ENCODE measurements around the gene MAGT1. TPM values are rescaled to one million over a fixed set of nuclear protein-coding genes. Genes with fewer than 3 reads are reported as not detected.
A peak's percentile ranks its signal among the peaks of the same experiment; 100 is the strongest.
"Not testable (repeated sequence)": the region's sequence is repeated elsewhere in the genome, so short reads cannot be mapped to it uniquely, and the experiment has no call there.

Gene MAGT1
- total RNA-seq = 10 to 100 TPM in 7 of 8 experiments, 1 to 10 TPM in 1; 8.0 to 84.0 (median 23.2) TPM

DNA sequence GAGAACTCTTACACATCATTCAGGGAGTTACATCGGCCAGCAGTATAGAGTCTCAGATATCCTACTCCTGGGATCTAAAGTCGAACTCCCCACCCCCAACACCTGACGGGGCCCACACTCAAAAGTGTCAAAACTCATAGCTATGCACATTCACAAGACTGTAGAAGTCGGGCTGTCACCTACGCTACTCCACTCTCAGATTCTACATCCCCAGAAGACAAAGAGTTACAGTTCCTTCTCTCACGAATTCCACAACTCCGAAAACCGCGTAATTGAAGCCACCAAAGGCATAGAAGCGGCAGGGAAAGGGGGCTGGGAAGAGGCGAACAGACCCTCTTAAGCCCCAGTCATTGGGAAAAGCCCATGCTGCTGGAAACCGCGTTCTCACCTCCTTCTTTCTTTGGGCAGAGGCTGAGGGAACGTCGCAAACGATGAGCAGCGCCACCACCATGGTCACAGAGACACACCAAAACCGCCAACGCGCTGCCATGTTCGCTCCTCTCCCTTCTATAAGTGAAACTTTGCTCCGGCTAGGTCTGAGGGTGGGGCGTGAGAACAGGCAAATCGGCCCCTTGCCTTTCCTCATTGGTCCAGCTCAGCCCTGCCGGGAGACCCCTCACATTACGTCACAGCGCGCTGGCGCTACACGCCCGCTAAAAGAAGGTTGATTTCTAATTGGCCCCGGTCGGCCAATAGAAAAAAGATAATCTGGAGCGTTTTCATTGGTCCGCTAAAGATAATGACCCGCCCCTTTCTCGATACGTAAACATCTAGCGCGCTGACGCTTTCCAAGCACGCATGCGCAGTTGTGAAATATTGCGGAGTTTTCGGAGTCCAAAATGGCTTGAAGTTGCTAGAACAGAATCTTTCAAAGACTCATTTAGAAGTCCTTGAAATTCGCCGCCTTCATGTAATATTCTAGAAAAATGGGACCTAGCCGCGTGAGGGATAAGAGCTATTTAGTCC is at the start of gene MAGT1:
TSS of gene MAGT1 (minus strand) at position 515 of the 966 bp plus-strand sequence. CDS start at position 490, 25 bp downstream.
- in situ Hi-C loops (cut with MboI; ENCODE audit: low pct_unique_long_range_greater_than_20kb in 2 of 9, low sequenced_read_pairs in 9 of 9, unreplicated experiment in 9 of 9) = no loop called here
- peak; percentile 85 to 98 (median 96) for ATAC-seq (replicated peaks in 6 of 8)
- Histone ChIP-seq H3K27ac (peak within 1 kb of the TSS; percentile 57 to 77), H3K4me3 (peak within 1 kb of the TSS; percentile 47 to 70 (median 51)), H3K4me1 (replicated peaks in 1 of 2) (no peaks in the 10 kb centered on the region)
- 0 to 26% (median 2%) methylated on average over 1 to 19 of the region's 49 CpGs; no CpG with 5 or more reads in 3 of the 10 experiments for WGBS, 10 experiments

DNA sequence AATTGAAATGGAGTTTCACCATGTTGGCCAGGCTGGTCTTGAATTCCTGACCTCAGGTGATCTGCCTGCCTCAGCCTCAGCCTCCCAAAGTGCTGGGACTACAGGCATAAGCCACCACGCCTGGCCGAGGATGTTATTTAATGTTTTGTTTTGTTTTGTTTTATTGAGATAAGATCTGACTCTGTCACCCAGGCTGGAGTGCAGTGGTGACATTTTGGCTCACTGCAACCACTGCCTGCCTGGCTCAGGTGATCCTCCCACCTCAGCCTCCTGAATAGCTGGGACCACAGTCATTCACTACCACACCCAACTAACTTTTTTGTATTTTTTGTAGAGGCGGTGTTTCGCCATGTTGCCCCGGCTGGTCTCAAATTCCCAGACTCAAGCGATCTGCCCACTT is 49.8 kb upstream of the MAGT1 start:
- H3K27ac ChIP-seq; ATAC-seq (replicated peaks in 6 of 8); H3K4me1 ChIP-seq (replicated peaks in 1 of 2); H3K4me3 ChIP-seq; in situ Hi-C loops (cut with MboI; ENCODE audit: low pct_unique_long_range_greater_than_20kb in 2 of 9, low sequenced_read_pairs in 9 of 9, unreplicated experiment in 9 of 9): not testable (repeated sequence)
- WGBS, 10 experiments = 60 to 100% (median 100%) methylated on average over 1 to 2 of the region's 6 CpGs; no CpG with 5 or more reads in 7 of the 10 experiments

DNA sequence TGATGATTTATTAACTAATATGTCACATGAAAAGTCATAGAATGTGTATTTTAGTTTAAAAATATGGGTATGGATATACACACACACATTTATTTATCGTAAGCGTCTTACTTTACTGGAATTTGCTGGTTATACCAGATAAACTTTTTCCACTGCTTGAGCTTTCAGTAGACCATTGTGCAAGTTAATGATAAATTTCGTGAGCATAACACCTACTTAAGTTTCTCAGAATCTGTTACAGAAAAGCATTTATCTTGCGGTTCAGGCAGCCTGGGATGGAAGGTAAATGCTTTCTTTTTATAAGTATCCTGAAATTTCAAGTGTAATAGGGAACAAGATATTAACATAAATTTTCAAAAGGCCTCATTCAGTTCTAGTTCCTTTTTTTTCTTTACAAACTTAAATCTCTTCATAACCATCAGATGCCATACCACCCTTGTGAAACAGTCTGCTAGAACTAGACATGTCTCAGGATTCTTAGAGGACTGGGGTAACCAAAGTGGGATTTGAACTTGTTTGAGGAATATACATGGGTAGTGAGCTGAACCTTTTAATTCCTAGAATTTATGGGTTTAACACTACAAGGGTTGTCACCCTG is 42.9 kb upstream of the MAGT1 start:
- Histone ChIP-seq H3K4me3 (no peak overlapping the region), H3K27ac (no peak overlapping the region), H3K4me1 (replicated peaks in 1 of 2) (no peaks in the 10 kb centered on the region)
- WGBS, 10 experiments = 62 to 100% (median 83%) methylated on average over 1 to 4 of the region's 4 CpGs; no CpG with 5 or more reads in 5 of the 10 experiments
- in situ Hi-C loops (cut with MboI; ENCODE audit: low pct_unique_long_range_greater_than_20kb in 2 of 9, low sequenced_read_pairs in 9 of 9, unreplicated experiment in 9 of 9) = no loop called here
- ATAC-seq (replicated peaks in 6 of 8) = no peak

DNA sequence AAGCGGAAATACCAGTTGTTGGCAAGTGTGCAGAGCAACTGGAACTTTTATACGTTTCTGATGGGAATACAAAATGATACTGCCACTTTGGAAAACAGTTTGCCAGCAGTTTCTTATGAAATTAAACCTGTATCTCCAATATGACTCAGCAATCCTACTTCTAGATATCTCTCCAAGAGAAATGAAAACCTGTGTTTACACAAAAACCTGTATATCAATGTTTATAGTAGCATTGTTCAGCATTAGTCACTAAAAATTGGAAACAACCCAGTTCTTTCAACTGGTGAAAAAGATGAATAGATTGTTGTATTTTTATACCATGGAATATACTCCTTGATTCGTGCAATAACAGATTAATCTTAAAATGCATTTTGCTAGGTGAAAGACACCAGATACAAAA is 42.1 kb upstream of the MAGT1 start:
- WGBS, 10 experiments = 22 to 100% (median 83%) methylated on average over 1 to 3 of the region's 3 CpGs; no CpG with 5 or more reads in 1 of the 10 experiments
- Histone ChIP-seq H3K4me1 (replicated peaks in 1 of 2) (no peaks in the 10 kb centered on the region), H3K27ac (no peak overlapping the region), H3K4me3 (no peak overlapping the region)
- ATAC-seq (replicated peaks in 6 of 8) = no peak
- in situ Hi-C loops (cut with MboI; ENCODE audit: low pct_unique_long_range_greater_than_20kb in 2 of 9, low sequenced_read_pairs in 9 of 9, unreplicated experiment in 9 of 9) = no loop called here

DNA sequence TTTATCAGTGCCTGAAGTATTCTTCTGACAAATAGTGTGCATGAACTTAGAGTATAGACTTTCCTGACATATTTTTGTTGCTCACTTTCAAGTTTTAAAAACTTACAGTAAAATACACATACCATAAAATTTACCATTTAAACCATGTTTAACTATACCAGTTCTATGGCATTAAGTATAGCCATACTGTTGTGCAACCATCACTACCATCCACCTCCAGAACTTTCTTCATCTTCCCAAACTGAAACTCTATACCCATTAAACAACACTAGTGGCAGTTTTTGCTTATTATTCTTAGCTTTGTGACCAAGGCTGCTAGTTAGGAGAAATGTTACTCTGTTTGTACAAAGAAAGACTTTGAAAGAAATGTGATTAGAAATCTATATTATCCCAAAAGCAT is 41.1 kb upstream of the MAGT1 start:
- no peak overlapping the region for H3K4me3 ChIP-seq
- in situ Hi-C loops (cut with MboI; ENCODE audit: low pct_unique_long_range_greater_than_20kb in 2 of 9, low sequenced_read_pairs in 9 of 9, unreplicated experiment in 9 of 9) = no loop called here
- H3K4me1 ChIP-seq (replicated peaks in 1 of 2) = no peaks in the 10 kb centered on the region
- no peak for ATAC-seq (replicated peaks in 6 of 8)
- no peak overlapping the region for H3K27ac ChIP-seq

DNA sequence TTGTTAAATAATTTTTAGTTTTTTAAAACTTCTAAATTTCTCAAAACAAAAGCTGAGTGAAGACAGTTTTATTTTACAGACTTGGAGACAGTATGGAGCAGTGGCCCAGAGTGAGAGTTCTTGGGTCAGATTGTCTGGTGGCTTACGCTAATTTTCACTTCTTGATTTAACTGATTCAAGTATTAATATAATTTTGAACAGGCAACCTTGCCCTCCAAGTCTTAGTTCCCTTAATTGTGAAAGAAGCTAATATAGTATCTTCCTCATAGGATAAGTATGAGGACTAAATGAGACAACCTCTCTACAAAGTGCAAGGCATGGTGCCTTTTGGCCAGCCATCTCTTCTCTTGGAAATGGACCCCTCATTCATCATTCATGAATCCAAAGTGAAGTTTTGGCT is 40.7 kb upstream of the MAGT1 start:
- in situ Hi-C loops (cut with MboI; ENCODE audit: low pct_unique_long_range_greater_than_20kb in 2 of 9, low sequenced_read_pairs in 9 of 9, unreplicated experiment in 9 of 9) = no loop called here
- Histone ChIP-seq H3K4me1 (replicated peaks in 1 of 2) (no peaks in the 10 kb centered on the region), H3K4me3 (no peak overlapping the region), H3K27ac (no peak overlapping the region)
- ATAC-seq (replicated peaks in 6 of 8) = no peak
- WGBS, 10 experiments = 14 to 50% methylated on average over 1 of the region's 1 CpG; no CpG with 5 or more reads in 8 of the 10 experiments

DNA sequence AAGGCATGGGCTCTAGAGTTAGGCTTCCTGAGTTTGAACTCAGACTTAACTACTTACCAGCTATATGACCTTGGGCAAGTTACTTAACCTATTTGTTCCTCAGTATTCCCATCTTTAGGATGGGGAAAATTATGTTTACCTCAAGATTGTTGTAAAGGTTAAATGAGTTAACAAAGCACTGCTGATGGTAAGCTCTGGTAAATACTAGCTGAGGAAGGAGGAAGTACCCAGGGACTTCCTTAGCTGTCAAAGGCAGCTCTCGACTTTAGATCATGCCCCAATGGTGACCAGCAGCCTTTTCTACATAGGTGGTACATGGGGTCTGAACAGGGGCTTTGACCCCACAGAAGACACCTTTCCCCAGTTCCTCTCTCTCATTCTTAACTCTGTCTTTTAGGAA is 35.3 kb upstream of the MAGT1 start:
- no peak for ATAC-seq (replicated peaks in 6 of 8)
- in situ Hi-C loops (cut with MboI; ENCODE audit: low pct_unique_long_range_greater_than_20kb in 2 of 9, low sequenced_read_pairs in 9 of 9, unreplicated experiment in 9 of 9) = no loop called here
- no peak overlapping the region for H3K27ac ChIP-seq
- H3K4me1 ChIP-seq (replicated peaks in 1 of 2) = no peaks in the 10 kb centered on the region
- WGBS, 10 experiments = 14 to 100% (median 71%) methylated on average over 1 of the region's 1 CpG; no CpG with 5 or more reads in 6 of the 10 experiments
- H3K4me3 ChIP-seq = no peak overlapping the region

DNA sequence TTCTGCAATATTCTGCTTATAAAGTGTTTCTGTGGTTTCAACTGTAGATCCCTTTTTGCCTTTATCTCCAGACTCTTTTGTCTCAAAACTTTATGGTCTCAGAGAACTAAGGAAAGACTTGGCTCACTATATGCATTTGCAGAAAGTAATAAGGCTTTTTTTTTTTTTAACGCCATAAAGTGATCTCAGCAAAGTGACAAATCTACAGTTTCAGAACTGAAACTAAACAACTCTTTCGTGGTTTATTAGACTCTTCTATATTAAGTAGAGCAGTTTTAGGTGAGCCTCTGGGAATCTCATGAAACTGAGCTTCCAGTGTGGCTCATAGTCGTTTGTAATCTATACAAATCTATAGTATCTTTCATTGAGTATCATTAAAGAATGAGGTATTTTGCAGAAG is 30.5 kb upstream of the MAGT1 start:
- H3K27ac ChIP-seq = no peak overlapping the region
- H3K4me1 ChIP-seq (replicated peaks in 1 of 2) = no peaks in the 10 kb centered on the region
- 21 to 83% (median 62%) methylated on average over 1 to 3 of the region's 3 CpGs; no CpG with 5 or more reads in 4 of the 10 experiments for WGBS, 10 experiments
- ATAC-seq (replicated peaks in 6 of 8) = no peak
- H3K4me3 ChIP-seq = no peak overlapping the region
- in situ Hi-C loops (cut with MboI; ENCODE audit: low pct_unique_long_range_greater_than_20kb in 2 of 9, low sequenced_read_pairs in 9 of 9, unreplicated experiment in 9 of 9) = no loop called here

DNA sequence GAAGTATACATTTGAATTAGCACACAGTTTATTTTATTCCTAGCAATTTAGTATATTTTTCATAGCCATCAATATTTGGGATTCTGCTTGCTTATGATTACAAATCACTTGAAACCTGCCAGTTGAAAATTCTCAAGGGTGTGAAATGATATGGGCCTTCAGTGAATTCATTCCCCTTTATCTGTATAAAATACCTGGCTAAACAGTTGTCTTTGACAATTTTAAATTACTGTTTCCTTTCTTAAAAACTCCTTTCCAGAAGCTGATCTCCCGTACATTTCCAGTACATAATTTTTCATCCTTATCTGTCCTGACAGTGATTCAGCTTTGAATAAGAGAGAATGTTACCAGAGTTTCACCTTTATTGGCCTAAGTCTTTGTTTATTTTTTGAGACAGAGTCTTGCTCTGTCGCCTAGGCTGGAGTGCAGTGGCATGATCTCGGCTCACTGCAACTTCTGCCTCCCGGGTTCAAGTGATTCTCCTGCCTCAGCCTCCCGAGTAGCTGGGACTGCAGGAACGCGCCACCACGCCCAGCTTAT is 29.2 kb upstream of the MAGT1 start:
- Histone ChIP-seq H3K4me1 (replicated peaks in 1 of 2) (no peaks in the 10 kb centered on the region), H3K27ac (no peak overlapping the region), H3K4me3 (no peak overlapping the region)
- 33 to 100% (median 69%) methylated on average over 1 to 8 of the region's 8 CpGs; no CpG with 5 or more reads in 6 of the 10 experiments for WGBS, 10 experiments
- in situ Hi-C loops (cut with MboI; ENCODE audit: low pct_unique_long_range_greater_than_20kb in 2 of 9, low sequenced_read_pairs in 9 of 9, unreplicated experiment in 9 of 9) = loop anchor here in 3 of 9 experiments (25.0 kb wide), 2 partner anchors 88 to 188 kb away; partner anchors contain the start of gene PGK1 (in 1 of the 3)
- no peak for ATAC-seq (replicated peaks in 6 of 8)

DNA sequence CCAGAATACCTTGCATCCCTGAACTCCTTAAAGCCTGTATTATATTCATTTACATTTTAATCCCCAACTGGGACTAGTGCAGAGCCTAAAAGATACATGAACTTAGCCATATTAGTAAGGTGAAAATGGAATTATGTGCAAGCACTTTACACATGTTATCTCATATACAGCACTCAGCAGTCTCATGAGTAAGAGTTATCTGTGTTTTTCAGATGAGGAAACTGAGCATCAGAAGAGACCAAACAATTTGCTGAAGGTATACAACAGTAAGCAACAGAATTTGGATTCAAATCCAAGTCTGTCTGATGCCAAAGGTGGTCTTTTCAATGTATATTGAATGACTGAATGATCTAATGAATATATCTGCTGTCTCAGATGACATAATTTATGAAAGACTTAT is 27.6 kb upstream of the MAGT1 start:
- H3K4me3 ChIP-seq = no peak overlapping the region
- H3K4me1 ChIP-seq (replicated peaks in 1 of 2) = no peaks in the 10 kb centered on the region
- in situ Hi-C loops (cut with MboI; ENCODE audit: low pct_unique_long_range_greater_than_20kb in 2 of 9, low sequenced_read_pairs in 9 of 9, unreplicated experiment in 9 of 9) = loop anchor here in 3 of 9 experiments (25.0 kb wide), 2 partner anchors 90 to 190 kb away; partner anchors contain the start of gene PGK1 (in 1 of the 3)
- H3K27ac ChIP-seq = no peak overlapping the region
- ATAC-seq (replicated peaks in 6 of 8) = no peak

DNA sequence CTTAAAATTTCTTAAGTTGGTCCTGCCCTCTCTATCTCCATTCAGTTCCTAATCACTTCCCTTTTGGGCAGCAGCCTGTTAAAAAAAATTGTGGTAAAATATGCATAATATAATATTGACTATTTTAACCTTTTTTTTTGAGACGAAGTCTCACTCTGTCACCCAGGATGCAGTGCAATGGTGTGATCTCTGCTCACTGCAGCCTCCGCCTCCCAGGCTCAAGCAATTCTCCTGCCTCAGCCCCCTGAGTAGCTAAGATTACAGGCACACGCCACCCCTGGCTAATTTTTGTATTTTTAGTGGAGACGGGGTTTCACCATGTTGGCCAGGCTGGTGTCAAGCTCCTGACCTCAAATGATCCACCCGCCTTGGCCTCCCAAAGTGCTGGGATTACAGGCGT is 24.1 kb upstream of the MAGT1 start:
- 20 to 63% (median 44%) methylated on average over 1 to 4 of the region's 6 CpGs; no CpG with 5 or more reads in 7 of the 10 experiments for WGBS, 10 experiments
- not testable (repeated sequence) for H3K27ac ChIP-seq; H3K4me1 ChIP-seq (replicated peaks in 1 of 2); H3K4me3 ChIP-seq; ATAC-seq (replicated peaks in 6 of 8)
- in situ Hi-C loops (cut with MboI; ENCODE audit: low pct_unique_long_range_greater_than_20kb in 2 of 9, low sequenced_read_pairs in 9 of 9, unreplicated experiment in 9 of 9) = loop anchor here in 3 of 9 experiments (25.0 kb wide), 2 partner anchors 93 to 193 kb away; partner anchors contain the start of gene PGK1 (in 1 of the 3)

DNA sequence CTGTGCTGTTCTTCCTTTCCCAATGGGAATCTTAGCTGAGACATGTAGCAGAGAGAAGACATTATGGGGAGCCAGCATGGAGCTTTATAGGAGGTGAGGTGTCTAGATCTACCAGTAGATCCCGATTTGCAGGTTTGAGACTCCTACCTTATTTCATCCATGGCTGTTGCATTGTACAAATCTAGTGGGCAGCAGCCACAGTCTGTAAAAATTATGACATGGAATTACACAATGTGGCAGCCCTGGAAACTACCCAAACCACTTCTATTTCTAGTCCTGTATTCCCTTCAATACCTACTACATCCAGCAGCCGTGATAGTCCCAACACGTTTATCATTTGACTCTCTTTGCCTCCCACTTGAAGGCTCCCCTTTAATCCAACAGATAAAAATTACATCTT is 23.3 kb upstream of the MAGT1 start:
- WGBS, 10 experiments = 0 to 80% (median 39%) methylated on average over 1 to 3 of the region's 3 CpGs; no CpG with 5 or more reads in 5 of the 10 experiments
- Histone ChIP-seq H3K4me3 (no peak overlapping the region), H3K4me1 (replicated peaks in 1 of 2) (no peaks in the 10 kb centered on the region), H3K27ac (no peak overlapping the region)
- in situ Hi-C loops (cut with MboI; ENCODE audit: low pct_unique_long_range_greater_than_20kb in 2 of 9, low sequenced_read_pairs in 9 of 9, unreplicated experiment in 9 of 9) = loop anchor here in 3 of 9 experiments (25.0 kb wide), 2 partner anchors 94 to 194 kb away; partner anchors contain the start of gene PGK1 (in 1 of the 3)
- no peak for ATAC-seq (replicated peaks in 6 of 8)
